IMR-90 (cell line): ENCODE results near the gene MAPKAPK5. TPM values are rescaled to one million over a fixed set of nuclear protein-coding genes. Genes with fewer than 3 reads are reported as not detected.

Experiments used
- ATAC-seq: fragments of 200-7000 bp; cut with Tn5 transposase; 2 replicates; pipeline ENCODE4 v1.9.1; 2020; ENCODE audit warnings: low read depth, mild to moderate bottlenecking, moderate library complexity
- BruUV-seq: library from RNA; stranded (reverse); fragments of 400-500 nt; replicated peaks from 2 replicates; lab custom pipeline; 2021; lab: Mats Ljungman, UMichigan
- CTCF ChIA-PET: fragments of 300-600 bp; formaldehyde crosslinking; extraction: SDS; loops from one replicate; lab custom pipeline; 2021; ENCODE audit warnings: antibody characterized with exemption; lab: Yijun Ruan, JAX
- POLR2A ChIA-PET: fragments of 300-600 bp; sonication (Branson Sonifier 250); formaldehyde crosslinking; loops from one replicate; lab custom pipeline; 2022; ENCODE audit warnings: antibody characterized with exemption; ENCODE audit not compliant: unreplicated experiment; lab: Charles Lee
- DNase-seq: peaks from one replicate; pipeline ENCODE4 v3.0.0; 2013
- H2AFZ ChIP-seq: replicated peaks from 2 replicates; pipeline ENCODE3; 2013; ENCODE audit warnings: low read length, mild to moderate bottlenecking; ENCODE audit not compliant: poor library complexity
- H2AK5ac ChIP-seq: 2 replicates; pipeline ENCODE4 v1.6.1; 2013; ENCODE audit warnings: low read depth, low read length, inconsistent platforms
- H2AK9ac ChIP-seq: replicated peaks from 2 replicates; pipeline ENCODE3; 2013; ENCODE audit warnings: mild to moderate bottlenecking, low read depth, low read length, moderate library complexity; ENCODE audit not compliant: poor library complexity
- H2BK120ac ChIP-seq: 2 replicates; pipeline ENCODE4 v1.6.1; 2013; ENCODE audit warnings: low read depth, low read length, inconsistent platforms
- H2BK15ac ChIP-seq: 3 replicates; pipeline ENCODE4 v1.6.1; 2013; ENCODE audit warnings: low read depth, low read length, inconsistent platforms
- H2BK20ac ChIP-seq: 2 replicates; pipeline ENCODE4 v1.6.1; 2013; ENCODE audit warnings: low read depth, mild to moderate bottlenecking, inconsistent platforms, low read length, moderate library complexity
- H2BK5ac ChIP-seq: 2 replicates; pipeline ENCODE4 v1.6.1; 2013; ENCODE audit warnings: mild to moderate bottlenecking, low read depth, low read length, inconsistent platforms; ENCODE audit not compliant: poor library complexity, severe bottlenecking
- H3K14ac ChIP-seq: replicated peaks from 2 replicates; pipeline ENCODE4 v1.6.1; 2013; ENCODE audit warnings: low read depth, low read length, inconsistent platforms
- H3K18ac ChIP-seq: 2 replicates; pipeline ENCODE4 v1.6.1; 2013; ENCODE audit warnings: low read depth, low read length, control low read depth
- H3K23ac ChIP-seq: 2 replicates; pipeline ENCODE4 v1.6.1; 2013; ENCODE audit warnings: low read depth, low read length, inconsistent platforms
- H3K27ac ChIP-seq: 2 replicates; pipeline ENCODE4 v1.5.1; 2013; ENCODE audit warnings: mild to moderate bottlenecking, control low read depth, low read length; ENCODE audit not compliant: insufficient read depth
- H3K27me3 ChIP-seq: 2 replicates; pipeline ENCODE4 v1.6.1; 2013; ENCODE audit warnings: low read length; ENCODE audit not compliant: control insufficient read depth, insufficient read depth
- H3K36me3 ChIP-seq: 2 replicates; pipeline ENCODE4 v1.6.1; 2013; ENCODE audit warnings: low read length, mixed read lengths; ENCODE audit not compliant: control insufficient read depth, insufficient read depth
- H3K4ac ChIP-seq: 2 replicates; pipeline ENCODE4 v1.6.1; 2013; ENCODE audit warnings: low read depth, low read length, inconsistent platforms
- H3K4me1 ChIP-seq: 2 replicates; pipeline ENCODE4 v1.6.1; 2013; ENCODE audit warnings: low read length, mixed read lengths; ENCODE audit not compliant: control insufficient read depth, insufficient read depth
- H3K4me2 ChIP-seq: 2 replicates; pipeline ENCODE4 v1.6.1; 2013; ENCODE audit warnings: low read depth, mild to moderate bottlenecking, control low read depth, low read length, moderate library complexity
- H3K4me3 ChIP-seq: 2 replicates; pipeline ENCODE4 v1.5.1; 2013; ENCODE audit warnings: low read depth, mild to moderate bottlenecking, control low read depth, low read length, moderate library complexity; ENCODE audit not compliant: insufficient read depth
- H3K56ac ChIP-seq: 2 replicates; pipeline ENCODE4 v1.6.1; 2013; ENCODE audit warnings: low read length, inconsistent platforms; ENCODE audit not compliant: insufficient read depth; ENCODE audit errors: extremely low read depth
- H3K79me1 ChIP-seq, 2 experiments: 2 replicates each; pipeline ENCODE4 v1.6.1; 2013; ENCODE audit warnings: low read length in 2 of 2, inconsistent platforms in 1 of 2, low read depth in 1 of 2
- H3K9ac ChIP-seq: 2 replicates; pipeline ENCODE4 v1.6.1; 2013; ENCODE audit warnings: low read depth, low read length, control low read depth
- H3K9me1 ChIP-seq: 2 replicates; pipeline ENCODE4 v1.6.1; 2013; ENCODE audit warnings: low read length, inconsistent platforms; ENCODE audit not compliant: insufficient read depth
- H3K9me3 ChIP-seq: 2 replicates; pipeline ENCODE4 v1.6.1; 2013; ENCODE audit warnings: low read length; ENCODE audit not compliant: control insufficient read depth, insufficient read depth
- H4K20me1 ChIP-seq: 2 replicates; pipeline ENCODE4 v1.6.1; 2013; ENCODE audit warnings: low read length, inconsistent platforms; ENCODE audit not compliant: insufficient read depth
- H4K5ac ChIP-seq: 2 replicates; pipeline ENCODE4 v1.6.1; 2013; ENCODE audit warnings: mild to moderate bottlenecking, low read depth, low read length, control low read depth
- H4K8ac ChIP-seq, 2 experiments: 2 replicates each; pipeline ENCODE4 v1.6.1; 2013; ENCODE audit warnings: low read depth in 2 of 2, low read length in 2 of 2, control low read depth in 1 of 2, inconsistent platforms in 1 of 2
- H4K91ac ChIP-seq: 2 replicates; pipeline ENCODE4 v1.6.1; 2013; ENCODE audit warnings: low read depth, low read length, inconsistent platforms; ENCODE audit not compliant: insufficient read depth
- CEBPB ChIP-seq: IDR thresholded peaks from 2 replicates; pipeline ENCODE4 v1.6.1; 2012; ENCODE audit warnings: low read depth, low read length, improper control_type of control experiment
- CHD1 ChIP-seq: IDR thresholded peaks from 2 replicates; pipeline ENCODE4 v1.6.1; 2012; ENCODE audit warnings: low read depth, low read length, improper control_type of control experiment
- FOS ChIP-seq: fragments of 150-350 bp; IDR thresholded peaks from 2 replicates; pipeline ENCODE4 v1.6.1; 2016; ENCODE audit warnings: low read depth, low read length
- MAZ ChIP-seq: IDR thresholded peaks from 2 replicates; pipeline ENCODE4 v1.6.1; 2012; ENCODE audit warnings: low read depth, mild to moderate bottlenecking, low read length, improper control_type of control experiment, moderate library complexity, borderline replicate concordance
- MXI1 ChIP-seq: IDR thresholded peaks from 2 replicates; pipeline ENCODE4 v1.6.1; 2012; ENCODE audit warnings: low read depth, mild to moderate bottlenecking, low read length, moderate library complexity, borderline replicate concordance
- RAD21 ChIP-seq: IDR thresholded peaks from 2 replicates; pipeline ENCODE4 v1.6.1; 2012; ENCODE audit warnings: low read length, improper control_type of control experiment
- SMC3 ChIP-seq: fragments of 150-350 bp; IDR thresholded peaks from 2 replicates; pipeline ENCODE4 v1.6.1; 2016; ENCODE audit warnings: low read depth, mild to moderate bottlenecking, antibody characterized with exemption, low read length, moderate library complexity
- WGBS, 2 experiments: methylation state at CpG; one replicate each; pipeline versions ENCODE4 v1.1.5 to v1.1.7; 2013; ENCODE audit warnings: missing lambda C conversion rate in 2 of 2; ENCODE audit not compliant: insufficient read length in 1 of 2; ENCODE audit errors: extremely low coverage in 2 of 2; 5-methylcytosine and 5-hydroxymethylcytosine counted together
- dilution Hi-C: fragments of 300-500 bp; cut with HindIII; formaldehyde crosslinking; loops from one replicate; pipeline ENCODE4 v1.14.3; 2018; ENCODE audit warnings: low sequenced_read_pairs; ENCODE audit not compliant: unreplicated experiment
- in situ Hi-C: fragments of 300-500 bp; cut with MboI; formaldehyde crosslinking; loops from 3 replicates; pipeline ENCODE4 v1.14.3; 2019; ENCODE audit warnings: low sequenced_read_pairs, inconsistent platforms, mixed read lengths
- intact Hi-C: fragments of 100-400 bp; cut with micrococcal nuclease; formaldehyde crosslinking; loops from 2 replicates; pipeline ENCODE4 v1.10.0; 2022
- polyA plus RNA-seq, 3 experiments: library from polyadenylated mRNA; depleted of rRNA; stranded (reverse); fragments of >200 nt; gene quantifications; 2 replicates each; pipeline ENCODE4 v1.2.3, GENCODE V29; 2012; ENCODE audit warnings: low replicate concordance in 1 of 3
- total RNA-seq: library from RNA; depleted of rRNA; stranded (reverse); fragments of >200 nt; gene quantifications from 2 replicates; pipeline ENCODE4 v1.2.3, GENCODE V29; 2012
- TF ChIP-seq, protein P1 (sequence below): conservative IDR thresholded peaks from 2 replicates; pipeline ENCODE4 v1.5.1; 2012; ENCODE audit warnings: mild to moderate bottlenecking, low read depth, low read length, improper control_type of control experiment
- TF ChIP-seq, protein P2 (sequence below): fragments of 150-350 bp; IDR thresholded peaks from 2 replicates; pipeline ENCODE4 v1.6.1; 2017; ENCODE audit warnings: mild to moderate bottlenecking, antibody characterized with exemption, low read length, low read depth

MAPKAPK5 gene
- total and polyA plus RNA-seq, 2 of the 4 experiments (the other 2 are of a cell fraction) = 35.0 to 44.6 TPM

GRCh38 chr12:111942557-111942956, 100.5 kb downstream of the MAPKAPK5 start:
- H3K14ac ChIP-seq = 0 out of 2 replicates have a peak overlapping the region, but pooled peaks have one; percentile 39
- in situ Hi-C loops (no loop called here), intact Hi-C loops (loop anchor here (10.0 kb wide), 1 partner anchor 182 kb away; the partner anchor contains the start of gene TRAFD1), dilution Hi-C loops (no loop called here)
- peak overlapping the region in 1 of 2 experiments; percentile 51; a peak in 2 of 4 replicates for H4K8ac ChIP-seq
- no peak overlapping the region for H3K56ac ChIP-seq
- H3K9me1 ChIP-seq = 0 out of 2 replicates have a peak, but pooled peaks cover 3% of the 10 kb centered on the region
- no peak overlapping the region for H3K4me2 ChIP-seq
- H3K18ac ChIP-seq = no peak overlapping the region
- no peak overlapping the region for H2BK120ac ChIP-seq
- H3K79me1 ChIP-seq = no peaks in the 10 kb centered on the region
- ChIA-PET POLR2A (no interaction called here), CTCF (interaction anchor here (0.6 kb wide), 1 partner anchor 51 kb away, joined by 4 read pairs; no protein-coding TSS in a partner anchor)
- DNase-seq (peak; percentile 94), ATAC-seq (peak; percentile 81)
- no peak overlapping the region for H4K91ac ChIP-seq
- no peak overlapping the region for H3K23ac ChIP-seq
- H3K4ac ChIP-seq = peak overlapping the region; percentile 15; the same call in 1 of the 2 replicates
- no peak overlapping the region for H2AK5ac ChIP-seq
- no peaks in the 10 kb centered on the region for H3K36me3 ChIP-seq
- H3K27me3 ChIP-seq = no peaks in the 10 kb centered on the region
- H4K5ac ChIP-seq = no peak overlapping the region
- no CpG with 5 or more reads among the region's 5 CpGs for WGBS, 2 experiments
- no peaks in the 10 kb centered on the region for H4K20me1 ChIP-seq
- no peak overlapping the region for H3K4me3 ChIP-seq
- H2BK5ac ChIP-seq = no peak overlapping the region
- H3K9me3 ChIP-seq = no peaks in the 10 kb centered on the region
- H2AFZ ChIP-seq = no peak overlapping the region
- no peak overlapping the region for H3K9ac ChIP-seq
- H3K4me1 ChIP-seq = peaks cover 4% of the 10 kb centered on the region
- H2BK20ac ChIP-seq = no peak overlapping the region
- no TSS peak for BruUV-seq
- TF ChIP-seq, protein P1, sequence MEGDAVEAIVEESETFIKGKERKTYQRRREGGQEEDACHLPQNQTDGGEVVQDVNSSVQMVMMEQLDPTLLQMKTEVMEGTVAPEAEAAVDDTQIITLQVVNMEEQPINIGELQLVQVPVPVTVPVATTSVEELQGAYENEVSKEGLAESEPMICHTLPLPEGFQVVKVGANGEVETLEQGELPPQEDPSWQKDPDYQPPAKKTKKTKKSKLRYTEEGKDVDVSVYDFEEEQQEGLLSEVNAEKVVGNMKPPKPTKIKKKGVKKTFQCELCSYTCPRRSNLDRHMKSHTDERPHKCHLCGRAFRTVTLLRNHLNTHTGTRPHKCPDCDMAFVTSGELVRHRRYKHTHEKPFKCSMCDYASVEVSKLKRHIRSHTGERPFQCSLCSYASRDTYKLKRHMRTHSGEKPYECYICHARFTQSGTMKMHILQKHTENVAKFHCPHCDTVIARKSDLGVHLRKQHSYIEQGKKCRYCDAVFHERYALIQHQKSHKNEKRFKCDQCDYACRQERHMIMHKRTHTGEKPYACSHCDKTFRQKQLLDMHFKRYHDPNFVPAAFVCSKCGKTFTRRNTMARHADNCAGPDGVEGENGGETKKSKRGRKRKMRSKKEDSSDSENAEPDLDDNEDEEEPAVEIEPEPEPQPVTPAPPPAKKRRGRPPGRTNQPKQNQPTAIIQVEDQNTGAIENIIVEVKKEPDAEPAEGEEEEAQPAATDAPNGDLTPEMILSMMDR = no peak
- TF ChIP-seq RAD21 (no peak), SMC3 (no peak), CEBPB (no peak), MAZ (0 out of 2 replicates have a peak, but pooled peaks have one; percentile 17), FOS (no peak), MXI1 (no peak), CHD1 (no peak)
- TF ChIP-seq, protein P2, sequence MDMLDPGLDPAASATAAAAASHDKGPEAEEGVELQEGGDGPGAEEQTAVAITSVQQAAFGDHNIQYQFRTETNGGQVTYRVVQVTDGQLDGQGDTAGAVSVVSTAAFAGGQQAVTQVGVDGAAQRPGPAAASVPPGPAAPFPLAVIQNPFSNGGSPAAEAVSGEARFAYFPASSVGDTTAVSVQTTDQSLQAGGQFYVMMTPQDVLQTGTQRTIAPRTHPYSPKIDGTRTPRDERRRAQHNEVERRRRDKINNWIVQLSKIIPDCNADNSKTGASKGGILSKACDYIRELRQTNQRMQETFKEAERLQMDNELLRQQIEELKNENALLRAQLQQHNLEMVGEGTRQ = no peak
- H3K27ac ChIP-seq = no peak overlapping the region
- H2BK15ac ChIP-seq = no peak overlapping the region
- no peak overlapping the region for H2AK9ac ChIP-seq
